Measurements from ENCODE around the gene PIRT. TPM values are rescaled to one million over a fixed set of nuclear protein-coding genes. Genes with fewer than 3 reads are reported as not detected.

The PIRT gene
- not detected in 2 replicates for total RNA-seq (ENCODE audit: low replicate concordance)

DNA sequence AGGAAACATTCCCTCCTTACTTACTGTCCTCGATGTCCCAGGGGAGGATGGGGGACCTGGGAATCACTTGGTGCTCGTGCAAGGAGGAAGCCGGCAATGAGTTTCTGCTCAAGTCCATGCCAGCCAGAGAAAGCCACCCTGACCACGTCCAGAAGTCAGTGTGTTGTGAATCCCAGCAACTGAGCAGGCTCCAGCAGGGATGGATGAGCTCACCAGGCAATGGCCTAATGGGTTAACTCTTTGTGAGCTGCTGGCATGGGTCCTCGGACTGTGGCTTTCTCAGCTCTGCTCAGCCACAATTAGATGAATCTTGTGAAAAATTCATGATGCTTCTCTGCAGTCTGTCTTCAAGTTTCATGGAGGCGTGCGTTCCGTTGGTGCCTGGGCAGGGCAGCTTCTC lies at the start of gene PIRT:
PIRT (minus strand) TSS at position 167 of the 400 bp plus-strand sequence. CDS start 12,442 bp downstream, outside the sequence.

DNA sequence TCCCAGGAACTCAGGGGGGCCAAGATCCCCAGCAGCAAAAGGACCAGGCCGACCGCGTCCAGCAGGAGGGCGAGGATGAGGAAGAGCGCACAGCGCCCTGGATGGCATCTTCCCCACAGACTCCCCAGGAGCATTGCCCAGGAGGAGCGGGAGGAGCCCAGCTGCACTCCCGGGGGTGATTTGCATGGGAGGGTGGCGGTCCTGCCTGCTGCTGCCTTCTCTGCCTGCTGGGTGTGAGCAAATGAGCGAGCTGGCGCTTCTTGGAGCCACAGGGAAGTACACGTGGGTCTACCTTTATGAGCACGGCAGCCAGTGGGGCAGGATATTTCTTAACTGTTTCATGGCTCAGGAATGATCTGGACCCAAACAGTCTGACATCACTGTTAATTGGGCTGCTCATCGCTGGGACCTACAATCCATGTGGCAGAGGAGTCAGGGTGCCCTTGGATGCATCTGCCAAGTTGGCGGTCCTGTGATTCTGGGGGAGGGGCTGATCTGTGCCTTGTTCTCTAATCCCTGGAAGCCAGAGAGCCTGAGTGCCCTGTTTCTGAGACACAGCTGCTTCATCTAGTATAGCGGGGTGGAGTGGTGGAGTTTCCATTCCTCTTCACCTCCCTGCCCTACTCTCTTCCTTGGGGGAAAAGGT lies 33.9 kb downstream of the PIRT start, which contains the start of gene TMEM238L:
TMEM238L (minus strand) TSS at position 270 of the 646 bp plus-strand sequence; CDS start at position 134, 136 bp downstream.

Other genes with a start within 250 kb of the PIRT start
- gene MYH3, start 180.8 kb downstream of the PIRT start, total RNA-seq (ENCODE audit: low replicate concordance) = 0.30 and 0.59 TPM in 2 replicates
- gene SCO1, start 140.6 kb downstream of the PIRT start, total RNA-seq (ENCODE audit: low replicate concordance) = 9.8 and 41.6 TPM in 2 replicates
- gene ADPRM, start 140.5 kb downstream of the PIRT start, total RNA-seq (ENCODE audit: low replicate concordance) = 9.2 and 13.4 TPM in 2 replicates
- gene TMEM220, start 108.1 kb downstream of the PIRT start, total RNA-seq (ENCODE audit: low replicate concordance) = 1.7 and 2.7 TPM in 2 replicates
- not detected in 2 replicates for gene TMEM238L, start 34.0 kb downstream of the PIRT start, total RNA-seq (ENCODE audit: low replicate concordance)